HEK293 (cell line): ENCODE results near the gene ZNF227.
A peak's percentile ranks its signal among the peaks of the same experiment; 100 is the strongest.

Experiments
- CTCF ChIA-PET: fragments of 350-600 bp; formaldehyde crosslinking; extraction: SDS; loops from one replicate; lab custom pipeline; 2021; ENCODE audit warnings: antibody characterized with exemption; lab: Yijun Ruan, JAX
- POLR2A ChIA-PET: fragments of 300-600 bp; formaldehyde crosslinking; extraction: SDS; loops from one replicate; lab custom pipeline; 2020; ENCODE audit warnings: antibody characterized with exemption, inconsistent platforms; lab: Yijun Ruan, JAX
- H3K27ac ChIP-seq: fragments of 200-500 bp; sonication (Bioruptor generic); 2 replicates; pipeline ENCODE4 v1.5.1; 2014; ENCODE audit warnings: low read depth, low read length, control low read depth, inconsistent platforms; ENCODE audit errors: extremely low read depth
- H3K36me3 ChIP-seq, 2 experiments: fragments of 200-500 bp in 1 of 2; sonication (Bioruptor generic) in 1 of 2; 1 replicate in 1 of 2; 2 replicates in 1 of 2; pipeline ENCODE4 v1.5.1; 2014 to 2017; ENCODE audit warnings: inconsistent platforms in 2 of 2, low read length in 2 of 2; ENCODE audit not compliant: control insufficient read depth in 2 of 2, insufficient read depth in 1 of 2
- H3K4me1 ChIP-seq: fragments of 200-500 bp; sonication (Bioruptor generic); 2 replicates; pipeline ENCODE4 v1.5.1; 2014; ENCODE audit warnings: mild to moderate bottlenecking, low read length, inconsistent platforms; ENCODE audit not compliant: control insufficient read depth, insufficient read depth
- H3K4me3 ChIP-seq: 2 replicates; pipeline ENCODE4 v1.5.1; 2011; ENCODE audit warnings: low read depth, mild to moderate bottlenecking, control low read depth, low read length, moderate library complexity
- H3K9me3 ChIP-seq: fragments of 200-500 bp; sonication (Bioruptor generic); 2 replicates; pipeline ENCODE4 v1.5.1; 2014; ENCODE audit warnings: low read depth, low read length, inconsistent platforms; ENCODE audit not compliant: control insufficient read depth, insufficient read depth
- BCL11B ChIP-seq: fragments of 450-650 bp; formaldehyde crosslinking; IDR thresholded peaks from 2 replicates; pipeline ENCODE4 v1.5.1; 2016; ENCODE audit warnings: low read depth, missing biosample characterization, missing genetic modification characterization
- BCL6B ChIP-seq: fragments of 450-650 bp; formaldehyde crosslinking; IDR thresholded peaks from 2 replicates; pipeline ENCODE4 v1.5.1; 2017; ENCODE audit warnings: missing biosample characterization, missing genetic modification characterization
- FEZF1 ChIP-seq: fragments of 450-650 bp; formaldehyde crosslinking; IDR thresholded peaks from 2 replicates; pipeline ENCODE4 v1.5.1; 2016; ENCODE audit warnings: missing biosample characterization, missing genetic modification characterization
- KLF16 ChIP-seq: fragments of 450-650 bp; formaldehyde crosslinking; IDR thresholded peaks from 2 replicates; pipeline ENCODE4 v1.5.1; 2017; ENCODE audit warnings: missing biosample characterization, missing genetic modification characterization
- REPIN1 ChIP-seq: fragments of 450-650 bp; formaldehyde crosslinking; IDR thresholded peaks from 2 replicates; pipeline ENCODE4 v1.5.1; 2017; ENCODE audit warnings: missing biosample characterization, missing genetic modification characterization, low read depth
- SETDB1 ChIP-seq: IDR thresholded peaks from one replicate; pipeline ENCODE4 v1.6.1; 2017; ENCODE audit warnings: mild to moderate bottlenecking, low read length, moderate library complexity, mixed read lengths; ENCODE audit not compliant: insufficient read length
- SP7 ChIP-seq: fragments of 450-650 bp; formaldehyde crosslinking; IDR thresholded peaks from 2 replicates; pipeline ENCODE4 v1.5.1; 2016; ENCODE audit warnings: missing biosample characterization, missing genetic modification characterization
- ZEB2 ChIP-seq: fragments of 450-650 bp; formaldehyde crosslinking; IDR thresholded peaks from 2 replicates; pipeline ENCODE4 v1.5.1; 2016; ENCODE audit warnings: missing biosample characterization, missing genetic modification characterization
- ZFP37 ChIP-seq: fragments of 450-650 bp; formaldehyde crosslinking; IDR thresholded peaks from 2 replicates; pipeline ENCODE4 v1.5.1; 2016; ENCODE audit warnings: missing biosample characterization, missing genetic modification characterization
- ZFP41 ChIP-seq: fragments of 450-650 bp; formaldehyde crosslinking; IDR thresholded peaks from 2 replicates; pipeline ENCODE4 v1.5.1; 2016; ENCODE audit warnings: missing biosample characterization, missing genetic modification characterization, borderline replicate concordance
- ZFP69B ChIP-seq: fragments of 450-650 bp; formaldehyde crosslinking; IDR thresholded peaks from 2 replicates; pipeline ENCODE4 v1.5.1; 2016; ENCODE audit warnings: missing biosample characterization, missing genetic modification characterization
- ZNF114 ChIP-seq: fragments of 450-650 bp; formaldehyde crosslinking; IDR thresholded peaks from 2 replicates; pipeline ENCODE4 v1.5.0; 2017; ENCODE audit warnings: missing biosample characterization, missing genetic modification characterization
- ZNF169 ChIP-seq: fragments of 450-650 bp; formaldehyde crosslinking; IDR thresholded peaks from 2 replicates; pipeline ENCODE4 v1.5.1; 2016; ENCODE audit warnings: missing biosample characterization, missing genetic modification characterization
- ZNF175 ChIP-seq: fragments of 450-650 bp; formaldehyde crosslinking; IDR thresholded peaks from 2 replicates; pipeline ENCODE4 v1.5.1; 2016; ENCODE audit warnings: missing biosample characterization, missing genetic modification characterization
- ZNF211 ChIP-seq: fragments of 450-650 bp; formaldehyde crosslinking; IDR thresholded peaks from 2 replicates; pipeline ENCODE4 v1.5.1; 2016; ENCODE audit warnings: low read depth, missing biosample characterization, missing genetic modification characterization
- ZNF23 ChIP-seq: fragments of 450-650 bp; formaldehyde crosslinking; IDR thresholded peaks from 2 replicates; pipeline ENCODE4 v1.5.1; 2016; ENCODE audit warnings: missing biosample characterization, missing genetic modification characterization, borderline replicate concordance
- ZNF274 ChIP-seq, 2 experiments: fragments of 200-500 bp in 1 of 2; fragments of 450-650 bp in 1 of 2; sonication (Bioruptor generic) in 1 of 2; formaldehyde crosslinking in 1 of 2; IDR thresholded peaks; 2 replicates each; pipeline versions ENCODE4 v1.5.1 to v1.6.1; 2014 to 2016; ENCODE audit warnings: borderline replicate concordance in 1 of 2, inconsistent platforms in 1 of 2, low read length in 1 of 2, missing biosample characterization in 1 of 2, missing genetic modification characterization in 1 of 2
- ZNF324 ChIP-seq: fragments of 450-650 bp; formaldehyde crosslinking; IDR thresholded peaks from 2 replicates; pipeline ENCODE4 v1.5.1; 2016; ENCODE audit warnings: missing biosample characterization, missing genetic modification characterization
- ZNF48 ChIP-seq: fragments of 450-650 bp; formaldehyde crosslinking; IDR thresholded peaks from 2 replicates; pipeline ENCODE4 v1.5.1; 2016; ENCODE audit warnings: missing biosample characterization, missing genetic modification characterization
- ZNF510 ChIP-seq: fragments of 450-650 bp; formaldehyde crosslinking; IDR thresholded peaks from 2 replicates; pipeline ENCODE4 v1.5.1; 2018; ENCODE audit warnings: mild to moderate bottlenecking, missing genetic modification characterization, missing biosample characterization; ENCODE audit not compliant: insufficient replicate concordance
- ZNF549 ChIP-seq: fragments of 450-650 bp; IDR thresholded peaks from 2 replicates; pipeline ENCODE4 v1.5.1; 2018; ENCODE audit warnings: missing biosample characterization, missing genetic modification characterization, mild to moderate bottlenecking, inconsistent platforms, moderate library complexity
- ZNF580 ChIP-seq: fragments of 450-650 bp; formaldehyde crosslinking; IDR thresholded peaks from 2 replicates; pipeline ENCODE4 v1.5.1; 2016; ENCODE audit warnings: missing biosample characterization, missing genetic modification characterization
- ZNF629 ChIP-seq: fragments of 450-650 bp; formaldehyde crosslinking; IDR thresholded peaks from 2 replicates; pipeline ENCODE4 v1.5.1; 2017; ENCODE audit warnings: missing biosample characterization, missing genetic modification characterization
- ZNF670 ChIP-seq: fragments of 450-650 bp; formaldehyde crosslinking; IDR thresholded peaks from 2 replicates; pipeline ENCODE4 v1.5.1; 2016; ENCODE audit warnings: missing biosample characterization, missing genetic modification characterization, low read depth
- ZNF707 ChIP-seq: fragments of 450-650 bp; formaldehyde crosslinking; IDR thresholded peaks from 2 replicates; pipeline ENCODE4 v1.5.1; 2016; ENCODE audit warnings: missing biosample characterization, missing genetic modification characterization
- ZNF837 ChIP-seq: fragments of 450-650 bp; formaldehyde crosslinking; IDR thresholded peaks from 2 replicates; pipeline ENCODE4 v1.5.1; 2016; ENCODE audit warnings: missing biosample characterization, missing genetic modification characterization
- ZSCAN16 ChIP-seq: fragments of 450-650 bp; formaldehyde crosslinking; IDR thresholded peaks from 2 replicates; pipeline ENCODE4 v1.5.1; 2016; ENCODE audit warnings: missing biosample characterization, missing genetic modification characterization
- TF ChIP-seq, protein P1 (sequence below): fragments of 450-650 bp; formaldehyde crosslinking; IDR thresholded peaks from 2 replicates; pipeline ENCODE4 v1.5.1; 2016; ENCODE audit warnings: missing biosample characterization, missing genetic modification characterization
- TF ChIP-seq, protein P2 (sequence below): fragments of 450-650 bp; IDR thresholded peaks from 2 replicates; pipeline ENCODE4 v1.5.1; 2018; ENCODE audit warnings: missing biosample characterization, missing genetic modification characterization
- TF ChIP-seq, protein P3 (sequence below): fragments of 450-650 bp; formaldehyde crosslinking; IDR thresholded peaks from 2 replicates; pipeline ENCODE4 v1.5.1; 2016; ENCODE audit warnings: missing biosample characterization, missing genetic modification characterization

The ZNF227 gene

DNA sequence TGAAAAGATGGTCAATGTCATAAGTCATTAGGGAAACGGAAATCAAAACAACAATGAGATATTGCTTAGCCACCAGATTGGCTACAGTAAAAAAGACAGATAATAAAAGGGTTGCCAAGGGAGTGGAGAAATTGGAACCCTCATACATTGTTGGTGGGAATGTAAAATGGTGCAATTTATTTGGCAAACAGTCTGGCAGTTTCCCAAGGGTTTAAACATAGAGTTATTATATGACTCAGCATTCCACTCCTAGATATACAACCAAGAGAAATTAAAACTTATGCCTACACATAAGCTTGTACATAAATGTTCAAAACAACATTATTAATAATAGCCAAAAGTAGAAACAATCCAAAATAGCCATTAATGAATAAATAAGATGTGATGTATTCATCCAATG, 9.9 kb upstream of the ZNF227 start:
- Histone ChIP-seq H3K27ac (no peak overlapping the region), H3K4me1 (peaks cover 12% of the 10 kb centered on the region; the same call in 1 of the 2 replicates), H3K9me3 (peaks cover 45% of the 10 kb centered on the region), H3K4me3 (no peak overlapping the region), H3K36me3 (peaks cover 0 to 58% of the 10 kb centered on the region in 2 experiments; a peak in 2 of 3 replicates)
- ChIA-PET CTCF (no interaction called here), POLR2A (interaction anchor here (2.5 kb wide), 1 partner anchor 10 kb away, joined by 13 read pairs; the partner anchor contains the start of gene ZNF227)
- TF ChIP-seq, protein P1, sequence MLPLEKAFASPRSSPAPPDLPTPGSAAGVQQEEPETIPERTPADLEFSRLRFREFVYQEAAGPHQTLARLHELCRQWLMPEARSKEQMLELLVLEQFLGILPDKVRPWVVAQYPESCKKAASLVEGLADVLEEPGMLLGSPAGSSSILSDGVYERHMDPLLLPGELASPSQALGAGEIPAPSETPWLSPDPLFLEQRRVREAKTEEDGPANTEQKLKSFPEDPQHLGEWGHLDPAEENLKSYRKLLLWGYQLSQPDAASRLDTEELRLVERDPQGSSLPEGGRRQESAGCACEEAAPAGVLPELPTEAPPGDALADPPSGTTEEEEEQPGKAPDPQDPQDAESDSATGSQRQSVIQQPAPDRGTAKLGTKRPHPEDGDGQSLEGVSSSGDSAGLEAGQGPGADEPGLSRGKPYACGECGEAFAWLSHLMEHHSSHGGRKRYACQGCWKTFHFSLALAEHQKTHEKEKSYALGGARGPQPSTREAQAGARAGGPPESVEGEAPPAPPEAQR (tag by site-specific recombination) = no peak
- TF ChIP-seq ZFP69B (0 out of 2 replicates have a peak, but pooled peaks have one; percentile 23), ZNF580 (tag by site-specific recombination) (no peak), ZFP41 (tag by site-specific recombination) (no peak), ZNF175 (tag by site-specific recombination) (no peak), ZNF549 (tag by site-specific recombination) (no peak), ZFP37 (tag by site-specific recombination) (no peak), ZNF114 (tag by site-specific recombination) (no peak), ZNF670 (tag by site-specific recombination) (no peak), ZSCAN16 (no peak), FEZF1 (tag by site-specific recombination) (no peak), ZNF274 (IDR thresholded peaks at IDR 0.05; ENCODE audit: low read length) (no peak), ZNF274 (tag by site-specific recombination; IDR thresholded peaks at IDR 0.05; ENCODE audit: borderline replicate concordance) (no peak), ZNF48 (tag by site-specific recombination) (no peak), ZNF629 (tag by site-specific recombination) (no peak), REPIN1 (tag by site-specific recombination) (no peak), ZNF510 (tag by site-specific recombination) (no peak), ZNF211 (tag by site-specific recombination) (0 out of 2 replicates have a peak, but pooled peaks have one; percentile 44), ZNF324 (no peak), ZNF837 (tag by site-specific recombination) (no peak), ZNF169 (tag by site-specific recombination) (no peak), SETDB1 (no peak), ZNF707 (tag by site-specific recombination) (no peak), KLF16 (tag by site-specific recombination) (0 out of 2 replicates have a peak, but pooled peaks have one; percentile 17), BCL6B (tag by site-specific recombination) (no peak), ZNF23 (tag by site-specific recombination) (no peak), SP7 (tag by site-specific recombination) (no peak; the same call in 1 of the 2 replicates), ZEB2 (tag by site-specific recombination) (no peak), BCL11B (tag by site-specific recombination) (no peak)
- TF ChIP-seq, protein P2, sequence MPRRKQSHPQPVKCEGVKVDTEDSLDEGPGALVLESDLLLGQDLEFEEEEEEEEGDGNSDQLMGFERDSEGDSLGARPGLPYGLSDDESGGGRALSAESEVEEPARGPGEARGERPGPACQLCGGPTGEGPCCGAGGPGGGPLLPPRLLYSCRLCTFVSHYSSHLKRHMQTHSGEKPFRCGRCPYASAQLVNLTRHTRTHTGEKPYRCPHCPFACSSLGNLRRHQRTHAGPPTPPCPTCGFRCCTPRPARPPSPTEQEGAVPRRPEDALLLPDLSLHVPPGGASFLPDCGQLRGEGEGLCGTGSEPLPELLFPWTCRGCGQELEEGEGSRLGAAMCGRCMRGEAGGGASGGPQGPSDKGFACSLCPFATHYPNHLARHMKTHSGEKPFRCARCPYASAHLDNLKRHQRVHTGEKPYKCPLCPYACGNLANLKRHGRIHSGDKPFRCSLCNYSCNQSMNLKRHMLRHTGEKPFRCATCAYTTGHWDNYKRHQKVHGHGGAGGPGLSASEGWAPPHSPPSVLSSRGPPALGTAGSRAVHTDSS = no peak
- TF ChIP-seq, protein P3, sequence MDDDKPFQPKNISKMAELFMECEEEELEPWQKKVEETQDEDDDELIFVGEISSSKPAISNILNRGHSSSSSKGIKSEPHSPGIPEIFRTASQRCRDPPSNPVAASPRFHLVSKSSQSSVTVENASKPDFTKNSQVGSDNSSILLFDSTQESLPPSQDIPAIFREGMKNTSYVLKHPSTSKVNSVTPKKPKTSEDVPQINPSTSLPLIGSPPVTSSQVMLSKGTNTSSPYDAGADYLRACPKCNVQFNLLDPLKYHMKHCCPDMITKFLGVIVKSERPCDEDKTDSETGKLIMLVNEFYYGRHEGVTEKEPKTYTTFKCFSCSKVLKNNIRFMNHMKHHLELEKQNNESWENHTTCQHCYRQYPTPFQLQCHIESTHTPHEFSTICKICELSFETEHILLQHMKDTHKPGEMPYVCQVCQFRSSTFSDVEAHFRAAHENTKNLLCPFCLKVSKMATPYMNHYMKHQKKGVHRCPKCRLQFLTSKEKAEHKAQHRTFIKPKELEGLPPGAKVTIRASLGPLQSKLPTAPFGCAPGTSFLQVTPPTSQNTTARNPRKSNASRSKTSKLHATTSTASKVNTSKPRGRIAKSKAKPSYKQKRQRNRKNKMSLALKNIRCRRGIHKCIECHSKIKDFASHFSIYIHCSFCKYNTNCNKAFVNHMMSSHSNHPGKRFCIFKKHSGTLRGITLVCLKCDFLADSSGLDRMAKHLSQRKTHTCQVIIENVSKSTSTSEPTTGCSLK (tag by site-specific recombination) = no peak
